ENCODE measurements around the gene SCT. TPM values are rescaled to one million over a fixed set of nuclear protein-coding genes. Genes with fewer than 3 reads are reported as not detected.

Gene SCT
- total and polyA plus RNA-seq, 4 donors, result not detected

GRCh38 chr11:660681-661444 is 33.9 kb upstream of the SCT start:
- WGBS, 2 donors, result 93 to 94% methylated on average over 19 of the region's 19 CpGs
- ATAC-seq (ENCODE audit: insufficient read depth, low FRiP score), result no peak
- Histone ChIP-seq H3K9me3 (ENCODE audit: control insufficient read depth in 4 of 4, insufficient read depth in 3 of 4, low read length in 3 of 4) (no peaks in the 10 kb centered on the region), H3K4me3 (no peak overlapping the region), H3K9ac (ENCODE audit: insufficient read depth in 1 of 2, low read length in 2 of 2) (no peak overlapping the region), H3K27ac (ENCODE audit: low read depth in 1 of 2, low read length in 1 of 2) (no peak overlapping the region), H3K4me1 (ENCODE audit: control insufficient read depth in 5 of 5, insufficient read depth in 5 of 5, low read length in 5 of 5) (peaks cover 0 to 4% (median 0%) of the 10 kb centered on the region in 5 donors), H3K36me3 (ENCODE audit: control insufficient read depth in 4 of 4, insufficient read depth in 4 of 4, low read length in 4 of 4) (peaks cover 0 to 34% (median 6%) of the 10 kb centered on the region in 4 donors), H3K27me3 (ENCODE audit: control insufficient read depth in 3 of 3, insufficient read depth in 3 of 3, low read length in 2 of 3) (no peaks in the 10 kb centered on the region)
- DNase-seq, result no peak
- TF ChIP-seq CTCF (IDR thresholded peaks at IDR 0.05; ENCODE audit: control extremely low read depth, extremely low read depth), result no peak

- 93% methylated on average over 19 of the region's 19 CpGs for WGBS, 2 donors
- H3K9ac ChIP-seq (ENCODE audit: insufficient read depth in 1 of 2, low read length in 2 of 2), result no peak overlapping the region
- TF ChIP-seq CTCF (IDR thresholded peaks at IDR 0.05; ENCODE audit: control extremely low read depth, extremely low read depth), result no peak
- no peaks in the 10 kb centered on the region for H3K27me3 ChIP-seq (ENCODE audit: control insufficient read depth in 3 of 3, insufficient read depth in 3 of 3, low read length in 2 of 3)
- no peak overlapping the region for H3K4me3 ChIP-seq
- no peaks in the 10 kb centered on the region for H3K9me3 ChIP-seq (ENCODE audit: control insufficient read depth in 4 of 4, insufficient read depth in 3 of 4, low read length in 3 of 4)
- ATAC-seq (ENCODE audit: insufficient read depth, low FRiP score) (no peak), DNase-seq (no peak)
- H3K36me3 ChIP-seq (ENCODE audit: control insufficient read depth in 4 of 4, insufficient read depth in 4 of 4, low read length in 4 of 4), result peaks cover 0 to 32% (median 6%) of the 10 kb centered on the region in 4 donors
- H3K4me1 ChIP-seq (ENCODE audit: control insufficient read depth in 5 of 5, insufficient read depth in 5 of 5, low read length in 5 of 5), result peaks cover 0 to 4% (median 0%) of the 10 kb centered on the region in 5 donors
- no peak overlapping the region for H3K27ac ChIP-seq (ENCODE audit: low read depth in 1 of 2, low read length in 1 of 2)
These were observed 33.3 kb upstream of the SCT start for GRCh38 chr11:660281-660680.

GRCh38 chr11:659532-660085 is 32.6 kb upstream of the SCT start:
- Histone ChIP-seq H3K27me3 (ENCODE audit: control insufficient read depth in 3 of 3, insufficient read depth in 3 of 3, low read length in 2 of 3) (no peaks in the 10 kb centered on the region), H3K9ac (ENCODE audit: insufficient read depth in 1 of 2, low read length in 2 of 2) (no peak overlapping the region), H3K4me3 (no peak overlapping the region), H3K9me3 (ENCODE audit: control insufficient read depth in 4 of 4, insufficient read depth in 3 of 4, low read length in 3 of 4) (no peaks in the 10 kb centered on the region), H3K36me3 (ENCODE audit: control insufficient read depth in 4 of 4, insufficient read depth in 4 of 4, low read length in 4 of 4) (peaks cover 0 to 32% (median 6%) of the 10 kb centered on the region in 4 donors), H3K4me1 (ENCODE audit: control insufficient read depth in 5 of 5, insufficient read depth in 5 of 5, low read length in 5 of 5) (peaks cover 0 to 5% (median 0%) of the 10 kb centered on the region in 5 donors), H3K27ac (ENCODE audit: low read depth in 1 of 2, low read length in 1 of 2) (no peak overlapping the region)
- WGBS, 2 donors, result 95 to 96% methylated on average over 16 of the region's 16 CpGs
- DNase-seq (no peak), ATAC-seq (ENCODE audit: insufficient read depth, low FRiP score) (no peak)
- no peak for TF ChIP-seq CTCF (IDR thresholded peaks at IDR 0.05; ENCODE audit: control extremely low read depth, extremely low read depth)
